Subcutaneous abdominal adipose tissue (tissue), 5 donors: Measurements from ENCODE around the gene CX3CR1.

Experiments
- H3K27ac ChIP-seq: one replicate; pipeline ENCODE4 v1.7.0; 2013; ENCODE audit warnings: low read depth, mild to moderate bottlenecking, inconsistent platforms, low read length, moderate library complexity
- H3K27me3 ChIP-seq, 5 donors: one replicate each; pipeline ENCODE4 v1.7.0; 2013; ENCODE audit warnings: low read length in 5 of 5, inconsistent platforms in 1 of 5; ENCODE audit not compliant: control insufficient read depth in 5 of 5, insufficient read depth in 4 of 5
- H3K36me3 ChIP-seq, 5 donors: one replicate each; pipeline ENCODE4 v1.7.0; 2013; ENCODE audit warnings: low read length in 5 of 5; ENCODE audit not compliant: control insufficient read depth in 5 of 5, insufficient read depth in 5 of 5
- H3K4me1 ChIP-seq, 5 donors: one replicate each; pipeline ENCODE4 v1.7.0; 2013; ENCODE audit warnings: low read length in 5 of 5, mild to moderate bottlenecking in 3 of 5, moderate library complexity in 1 of 5; ENCODE audit not compliant: control insufficient read depth in 5 of 5, insufficient read depth in 5 of 5
- H3K4me3 ChIP-seq, 5 donors: one replicate each; pipeline ENCODE4 v1.7.0; 2013; ENCODE audit warnings: low read length in 5 of 5, low read depth in 1 of 5
- H3K9ac ChIP-seq, 5 donors: one replicate each; pipeline ENCODE4 v1.7.0; 2013; ENCODE audit warnings: low read length in 5 of 5, mild to moderate bottlenecking in 4 of 5, moderate library complexity in 3 of 5
- H3K9me3 ChIP-seq, 5 donors: one replicate each; pipeline ENCODE4 v1.7.0; 2013; ENCODE audit warnings: low read length in 5 of 5; ENCODE audit not compliant: control insufficient read depth in 5 of 5
- donor health status: healthy.
- donor health status: healthy.
- donor health status: healthy.
- donor health status: healthy.
- donor health status: healthy.

The CX3CR1 gene

DNA sequence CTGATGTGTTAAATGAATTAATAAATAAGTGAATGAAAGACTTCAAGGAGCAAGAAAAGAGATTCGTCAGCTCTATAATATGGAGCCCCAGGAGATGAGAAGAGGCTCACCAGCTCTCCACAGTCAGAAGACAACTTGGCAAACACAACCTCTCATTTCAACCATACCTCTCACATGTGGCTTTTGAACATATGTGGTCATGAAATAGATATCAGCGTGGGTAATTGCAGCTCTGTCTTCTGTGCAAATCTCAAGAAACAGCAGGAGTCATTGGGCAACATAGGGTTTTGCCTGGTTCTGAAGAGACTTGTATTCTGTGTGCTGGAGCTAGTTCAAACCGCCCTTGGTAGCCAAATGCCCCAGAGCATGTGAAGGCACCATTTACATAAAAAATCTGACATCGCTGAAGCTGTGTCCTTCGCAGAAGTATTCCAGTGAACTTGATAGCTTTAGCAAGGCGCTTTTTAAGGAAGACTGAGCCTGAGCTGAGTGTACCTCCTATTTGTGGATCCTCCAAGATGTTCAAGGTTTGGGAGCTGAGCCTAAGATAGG is 8.4 kb downstream of the CX3CR1 start:
- no peak overlapping the region for H3K4me3 ChIP-seq
- H3K9me3 ChIP-seq: no peaks in the 10 kb centered on the region
- no peaks in the 10 kb centered on the region for H3K27me3 ChIP-seq
- no peak overlapping the region for H3K9ac ChIP-seq
- peaks cover 0 to 19% (median 0%) of the 10 kb centered on the region in 5 donors for H3K4me1 ChIP-seq
- no peaks in the 10 kb centered on the region for H3K36me3 ChIP-seq
- no peak overlapping the region for H3K27ac ChIP-seq

DNA sequence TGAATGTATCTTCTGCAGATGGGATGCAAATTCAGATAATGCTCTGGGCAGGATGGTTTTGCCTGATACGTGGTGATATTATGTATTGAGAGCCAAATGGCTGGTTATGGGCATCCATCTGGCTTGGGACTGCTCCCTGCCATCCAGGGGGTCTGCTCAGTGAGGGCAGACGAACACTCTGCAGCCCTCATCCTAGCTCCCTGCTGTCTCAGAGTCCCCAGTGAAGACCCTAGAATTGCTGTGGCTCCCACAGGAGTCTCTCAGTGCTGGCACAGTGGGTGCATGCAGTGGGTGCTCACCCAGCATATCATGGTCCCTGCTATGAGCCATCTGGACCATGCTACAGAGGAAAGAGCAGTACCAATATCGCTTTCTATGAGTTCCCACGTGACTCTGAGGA is 10.3 kb downstream of the CX3CR1 start:
- Histone ChIP-seq H3K9ac (no peak overlapping the region), H3K27ac (no peak overlapping the region), H3K4me3 (no peak overlapping the region), H3K36me3 (no peaks in the 10 kb centered on the region), H3K9me3 (no peaks in the 10 kb centered on the region), H3K27me3 (peaks cover 0 to 3% (median 0%) of the 10 kb centered on the region in 5 donors), H3K4me1 (peaks cover 0 to 19% (median 0%) of the 10 kb centered on the region in 5 donors)

DNA sequence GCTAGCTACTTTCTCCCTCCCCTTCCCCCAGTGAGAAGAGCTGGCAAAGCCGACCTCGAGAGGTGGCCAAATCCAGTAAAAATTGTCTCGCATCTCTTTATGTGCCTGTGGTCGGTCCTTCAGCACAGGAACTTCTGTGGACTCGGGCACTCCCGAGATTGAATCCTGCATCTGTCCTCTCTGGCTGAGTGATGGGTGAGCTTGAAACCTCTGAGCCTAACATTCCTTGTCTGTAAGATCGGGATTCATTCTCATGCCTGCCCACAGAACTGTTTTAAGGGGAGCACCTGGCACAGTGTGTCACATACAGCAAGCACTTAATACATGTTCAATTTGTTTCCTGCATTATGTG is 11.3 kb downstream of the CX3CR1 start:
- Histone ChIP-seq H3K4me3 (no peak overlapping the region), H3K36me3 (no peaks in the 10 kb centered on the region), H3K9me3 (no peaks in the 10 kb centered on the region), H3K9ac (no peak overlapping the region), H3K4me1 (peaks cover 0 to 19% (median 0%) of the 10 kb centered on the region in 5 donors), H3K27ac (no peak overlapping the region), H3K27me3 (peaks cover 0 to 4% (median 3%) of the 10 kb centered on the region in 5 donors)

DNA sequence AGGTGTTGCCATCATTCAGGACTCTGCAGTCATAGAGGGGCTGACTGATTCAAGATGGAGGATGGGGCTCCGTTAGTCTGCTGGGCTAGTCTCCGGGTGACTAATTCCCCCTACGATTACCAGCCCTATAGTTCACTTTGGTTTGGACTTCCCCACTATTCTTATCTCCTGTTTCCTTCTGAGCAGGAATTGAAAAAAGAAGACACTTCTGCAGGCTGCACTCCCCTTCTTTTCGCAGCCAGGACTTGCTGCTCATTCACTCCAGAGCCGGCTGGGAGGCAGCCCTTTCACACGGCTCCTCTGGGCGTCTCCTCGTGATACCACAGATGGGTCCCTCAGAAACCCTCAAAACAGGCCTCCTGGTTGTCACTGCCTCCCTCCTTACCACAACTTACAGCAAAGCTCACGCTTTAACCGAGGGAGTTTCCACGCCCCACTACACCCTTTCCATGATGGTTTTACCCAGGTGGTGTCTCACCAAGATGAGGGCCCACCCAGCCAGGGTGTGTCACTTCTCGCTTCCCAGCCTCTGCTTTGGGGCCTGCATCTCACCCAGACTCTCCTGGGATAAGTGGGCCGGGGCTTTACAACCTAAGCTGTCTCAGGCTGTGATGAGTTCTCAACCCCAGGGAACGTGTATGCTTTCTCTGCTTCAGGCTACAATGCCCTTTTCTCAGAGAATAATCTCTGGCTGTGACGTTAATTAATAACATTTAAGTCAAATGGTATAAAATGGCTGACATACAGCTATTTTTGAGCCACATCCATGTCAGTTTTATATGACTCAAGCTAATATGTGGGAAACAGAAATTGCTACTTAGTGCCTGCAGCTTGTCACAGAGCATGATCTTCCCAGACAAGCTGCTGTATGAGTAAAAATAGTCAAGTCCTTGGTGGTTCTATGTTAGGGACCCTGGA is 11.9 kb downstream of the CX3CR1 start:
- no peaks in the 10 kb centered on the region for H3K9me3 ChIP-seq
- H3K9ac ChIP-seq: no peak overlapping the region
- H3K4me1 ChIP-seq: peaks cover 0 to 21% (median 0%) of the 10 kb centered on the region in 5 donors
- no peak overlapping the region for H3K4me3 ChIP-seq
- H3K27ac ChIP-seq: no peak overlapping the region
- H3K27me3 ChIP-seq: peaks cover 0 to 4% (median 3%) of the 10 kb centered on the region in 5 donors
- H3K36me3 ChIP-seq: no peaks in the 10 kb centered on the region

DNA sequence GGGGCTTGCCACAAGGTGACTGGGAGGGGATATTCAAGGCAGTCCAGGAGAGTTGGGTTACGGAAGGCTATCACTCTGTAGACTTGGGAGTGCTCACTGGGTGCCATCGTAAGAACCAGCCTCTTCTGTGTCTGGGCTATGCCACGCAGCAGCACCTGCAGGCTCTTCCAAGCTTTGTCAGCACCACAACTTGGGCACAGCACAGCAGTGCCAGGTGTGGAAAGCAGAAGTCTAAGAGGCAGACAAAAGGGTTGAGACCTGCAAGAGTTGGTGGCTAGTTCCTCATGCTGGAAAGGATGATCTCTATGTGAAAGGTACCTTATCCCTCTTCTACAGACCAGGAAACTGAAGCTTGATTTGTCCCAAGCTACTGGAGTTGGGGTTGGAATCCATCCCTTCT is 15.8 kb downstream of the CX3CR1 start:
- H3K4me1 ChIP-seq: peaks cover 0 to 13% (median 4%) of the 10 kb centered on the region in 5 donors
- no peak overlapping the region for H3K9ac ChIP-seq
- H3K36me3 ChIP-seq: no peaks in the 10 kb centered on the region
- no peak overlapping the region for H3K4me3 ChIP-seq
- H3K9me3 ChIP-seq: no peaks in the 10 kb centered on the region
- no peak overlapping the region for H3K27ac ChIP-seq
- peaks cover 0 to 4% (median 3%) of the 10 kb centered on the region in 5 donors for H3K27me3 ChIP-seq

DNA sequence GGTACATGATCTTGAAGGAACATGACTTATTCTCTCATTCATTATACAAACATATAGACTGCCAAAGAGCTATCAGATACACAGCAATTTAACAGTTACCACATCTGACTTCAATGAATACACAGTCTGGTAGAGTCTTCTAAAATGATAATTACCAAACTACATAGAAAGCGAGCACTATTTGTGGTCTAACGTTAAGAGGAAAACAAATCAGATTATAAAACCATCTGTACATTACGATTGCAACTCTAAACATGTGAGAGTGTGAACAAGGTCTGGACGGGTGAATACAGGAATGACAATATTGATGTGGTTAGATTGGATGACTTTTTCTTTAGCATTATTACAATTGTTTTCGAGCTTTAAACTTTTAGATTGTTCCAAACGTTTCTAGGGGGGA is 16.3 kb downstream of the CX3CR1 start:
- no peaks in the 10 kb centered on the region for H3K9me3 ChIP-seq
- H3K9ac ChIP-seq: no peak overlapping the region
- no peak overlapping the region for H3K4me3 ChIP-seq
- peaks cover 0 to 13% (median 4%) of the 10 kb centered on the region in 5 donors for H3K4me1 ChIP-seq
- H3K36me3 ChIP-seq: no peaks in the 10 kb centered on the region
- peaks cover 0 to 4% (median 3%) of the 10 kb centered on the region in 5 donors for H3K27me3 ChIP-seq
- no peak overlapping the region for H3K27ac ChIP-seq

DNA sequence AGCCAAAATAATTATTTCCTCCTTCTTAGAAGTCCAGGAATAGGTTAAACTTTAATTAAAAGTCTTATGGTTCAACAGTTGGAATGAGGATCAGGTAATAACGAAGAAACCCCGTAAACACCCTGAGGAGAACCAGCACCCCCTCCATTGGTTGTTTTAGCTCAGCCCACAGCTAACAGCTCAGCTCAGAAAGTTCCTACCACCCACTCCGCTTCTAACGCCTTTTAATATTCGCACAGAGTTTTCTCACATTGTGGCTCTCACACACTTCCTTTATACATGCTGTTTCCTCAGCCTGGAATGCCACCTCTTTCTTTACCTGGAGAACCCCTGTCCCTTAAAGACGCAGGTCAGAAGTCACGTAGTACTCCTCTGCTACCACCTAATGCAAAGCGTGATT is 17.0 kb downstream of the CX3CR1 start:
- H3K36me3 ChIP-seq: no peaks in the 10 kb centered on the region
- no peak overlapping the region for H3K27ac ChIP-seq
- H3K9ac ChIP-seq: no peak overlapping the region
- H3K4me3 ChIP-seq: no peak overlapping the region
- H3K27me3 ChIP-seq: peaks cover 0 to 4% (median 3%) of the 10 kb centered on the region in 5 donors
- H3K9me3 ChIP-seq: no peaks in the 10 kb centered on the region
- H3K4me1 ChIP-seq: peaks cover 0 to 13% (median 4%) of the 10 kb centered on the region in 5 donors

DNA sequence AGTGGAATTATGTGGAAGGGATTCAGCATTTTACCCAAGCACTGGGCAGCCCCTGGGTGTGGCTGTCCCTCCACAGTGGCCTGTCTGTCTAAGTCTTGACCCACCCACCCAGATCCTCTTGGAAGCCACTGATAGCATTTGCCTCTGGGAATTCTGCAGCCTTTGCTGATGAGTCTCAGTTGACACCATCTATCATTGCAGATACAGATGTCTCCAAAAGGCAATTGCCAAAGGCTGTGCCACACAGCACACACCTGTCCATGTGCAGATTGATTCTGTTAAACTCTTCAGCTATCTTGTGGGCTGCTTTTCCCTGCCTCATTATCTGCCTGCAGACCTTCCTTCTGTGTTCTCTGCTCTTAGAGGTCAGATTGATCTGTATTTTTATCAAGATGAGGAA is 18.1 kb downstream of the CX3CR1 start:
- Histone ChIP-seq H3K4me1 (peaks cover 0 to 13% (median 4%) of the 10 kb centered on the region in 5 donors), H3K27ac (no peak overlapping the region), H3K36me3 (no peaks in the 10 kb centered on the region), H3K9ac (no peak overlapping the region), H3K27me3 (peaks cover 0 to 4% (median 3%) of the 10 kb centered on the region in 5 donors), H3K4me3 (no peak overlapping the region), H3K9me3 (no peaks in the 10 kb centered on the region)

DNA sequence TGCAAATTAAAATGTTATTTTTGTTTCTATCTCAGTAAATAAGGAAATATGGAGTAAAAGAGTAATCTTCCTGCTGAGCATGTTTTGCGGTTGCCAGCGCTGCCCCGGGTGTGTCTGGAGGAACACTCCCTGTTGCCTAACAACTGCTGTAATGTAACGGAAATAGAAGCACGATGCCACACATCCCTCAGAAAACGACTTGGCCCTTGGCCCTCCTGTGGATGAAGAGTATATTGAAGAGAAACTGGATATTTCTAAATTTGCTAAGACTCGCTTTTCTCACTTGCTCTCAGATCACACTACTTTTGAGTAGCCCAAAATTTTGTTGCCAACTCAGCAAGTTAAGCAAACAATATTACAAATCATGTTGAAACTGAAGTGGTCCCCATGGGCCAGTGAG is 18.9 kb downstream of the CX3CR1 start:
- no peak overlapping the region for H3K27ac ChIP-seq

DNA sequence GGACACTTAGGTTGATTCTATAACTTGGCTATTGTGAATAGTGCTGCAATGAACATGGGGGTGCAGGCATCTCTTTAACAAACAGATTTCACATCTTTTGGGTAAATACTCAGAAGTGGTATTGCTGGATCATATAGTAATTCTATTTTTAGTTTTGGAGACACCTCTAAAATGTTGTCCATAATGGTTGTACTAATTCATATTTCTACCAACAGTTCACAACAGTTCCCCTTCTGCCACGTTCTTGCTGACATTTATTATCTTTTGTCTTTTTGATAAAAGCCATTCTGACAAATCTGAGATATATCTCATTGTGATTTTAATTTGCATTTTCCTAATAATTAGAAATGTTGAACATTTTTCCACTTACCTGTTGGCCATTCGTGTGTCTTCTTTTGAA is 19.5 kb downstream of the CX3CR1 start:
- H3K4me1 ChIP-seq: peaks cover 0 to 15% (median 7%) of the 10 kb centered on the region in 5 donors
- no peak overlapping the region for H3K27ac ChIP-seq

More for the DNA sequence above, 18.9 kb downstream of the CX3CR1 start:
- H3K9ac ChIP-seq: no peak overlapping the region
- peaks cover 0 to 4% (median 3%) of the 10 kb centered on the region in 5 donors for H3K27me3 ChIP-seq
- H3K4me3 ChIP-seq: no peak overlapping the region
- H3K9me3 ChIP-seq: no peaks in the 10 kb centered on the region
- H3K4me1 ChIP-seq: peaks cover 0 to 13% (median 4%) of the 10 kb centered on the region in 5 donors
- no peaks in the 10 kb centered on the region for H3K36me3 ChIP-seq

More for the DNA sequence above, 19.5 kb downstream of the CX3CR1 start:
- H3K27me3 ChIP-seq: peaks cover 0 to 4% (median 3%) of the 10 kb centered on the region in 5 donors
- no peaks in the 10 kb centered on the region for H3K9me3 ChIP-seq
- no peak overlapping the region for H3K4me3 ChIP-seq
- H3K9ac ChIP-seq: no peak overlapping the region
- H3K36me3 ChIP-seq: no peaks in the 10 kb centered on the region
